NCI-H774 (cell line): ENCODE results near the gene TWIST1.

Experiments
- DNase-seq: peaks from one replicate; lab custom pipeline; 2025; lab: John Stamatoyannopoulos, UW

TWIST1 gene

GRCh38 chr7:19095353-19095860 is 22.0 kb downstream of the TWIST1 start:
- no peak for DNase-seq

- DNase-seq: no peak
These were observed 22.7 kb downstream of the TWIST1 start for GRCh38 chr7:19094598-19095352.

- no peak for DNase-seq
These were observed 23.3 kb downstream of the TWIST1 start for GRCh38 chr7:19094138-19094537.

GRCh38 chr7:19091550-19092200 is 25.8 kb downstream of the TWIST1 start:
- DNase-seq: no peak

GRCh38 chr7:19090526-19090925 is 26.9 kb downstream of the TWIST1 start:
- no peak for DNase-seq

- no peak for DNase-seq
These were observed 27.6 kb downstream of the TWIST1 start for GRCh38 chr7:19089797-19090196.

GRCh38 chr7:19089378-19089777 is 28.1 kb downstream of the TWIST1 start:
- no peak for DNase-seq

GRCh38 chr7:19080093-19080492 is 37.3 kb downstream of the TWIST1 start:
- DNase-seq: no peak

- no peak for DNase-seq
These were observed 38.4 kb downstream of the TWIST1 start for GRCh38 chr7:19079066-19079465.

GRCh38 chr7:19069842-19070241 is 47.6 kb downstream of the TWIST1 start:
- DNase-seq: no peak

- DNase-seq: no peak
These were observed 51.3 kb downstream of the TWIST1 start for GRCh38 chr7:19066170-19066569.
